Measurements from ENCODE around the gene FBXL7.

The FBXL7 gene

GRCh38 chr5:15682566-15682965 lies 182.6 kb downstream of the FBXL7 start:
- DNase-seq, result no peak

- DNase-seq, result no peak
Measured at GRCh38 chr5:15683332-15683731, 183.4 kb downstream of the FBXL7 start.

- no peak for DNase-seq
Measured at GRCh38 chr5:15687401-15687800, 187.4 kb downstream of the FBXL7 start.

GRCh38 chr5:15689836-15690235 lies 189.9 kb downstream of the FBXL7 start:
- DNase-seq, result no peak

- no peak for DNase-seq
Measured at GRCh38 chr5:15690611-15691010, 190.6 kb downstream of the FBXL7 start.

- DNase-seq, result no peak
Measured at GRCh38 chr5:15691521-15691920, 191.5 kb downstream of the FBXL7 start.

- DNase-seq, result no peak
Measured at GRCh38 chr5:15692706-15693381, 192.9 kb downstream of the FBXL7 start.

- no peak for DNase-seq
Measured at GRCh38 chr5:15693382-15693728, 193.4 kb downstream of the FBXL7 start.

GRCh38 chr5:15693933-15694332 lies 194.0 kb downstream of the FBXL7 start:
- DNase-seq, result no peak

GRCh38 chr5:15694696-15695214 lies 194.8 kb downstream of the FBXL7 start:
- DNase-seq, result no peak

- no peak for DNase-seq
Measured at GRCh38 chr5:15695215-15695731, 195.3 kb downstream of the FBXL7 start.

GRCh38 chr5:15700373-15700772 lies 200.4 kb downstream of the FBXL7 start:
- no peak for DNase-seq

GRCh38 chr5:15702102-15702501 lies 202.1 kb downstream of the FBXL7 start:
- no peak for DNase-seq

- DNase-seq, result no peak
Measured at GRCh38 chr5:15703901-15704300, 203.9 kb downstream of the FBXL7 start.

GRCh38 chr5:15704397-15704947 lies 204.5 kb downstream of the FBXL7 start:
- DNase-seq, result no peak

GRCh38 chr5:15707631-15708030 lies 207.7 kb downstream of the FBXL7 start:
- no peak for DNase-seq

GRCh38 chr5:15711892-15712291 lies 211.9 kb downstream of the FBXL7 start:
- DNase-seq, result no peak

- no peak for DNase-seq
Measured at GRCh38 chr5:15715535-15715934, 215.6 kb downstream of the FBXL7 start.

- DNase-seq, result no peak
Measured at GRCh38 chr5:15715967-15716366, 216.0 kb downstream of the FBXL7 start.

- DNase-seq, result no peak
Measured at GRCh38 chr5:15717001-15717400, 217.0 kb downstream of the FBXL7 start.

- DNase-seq, result no peak
Measured at GRCh38 chr5:15718421-15719179, 218.6 kb downstream of the FBXL7 start.

- no peak for DNase-seq
Measured at GRCh38 chr5:15719784-15720183, 219.8 kb downstream of the FBXL7 start.

- no peak for DNase-seq
Measured at GRCh38 chr5:15720515-15720914, 220.5 kb downstream of the FBXL7 start.

- DNase-seq, result no peak
Measured at GRCh38 chr5:15722305-15722704, 222.3 kb downstream of the FBXL7 start.

All from inflammatory macrophage treated with lipopolysaccharide for 1 hour (primary cell).